GM12872 (cell line): ENCODE measurements around the gene ARFRP1.

ENCODE experiments used
- TF ChIP-seq, protein P1 (sequence below): IDR thresholded peaks from 3 replicates; pipeline ENCODE4 v1.5.1; 2011; ENCODE audit warnings: low read depth, mild to moderate bottlenecking, low read length, moderate library complexity; ENCODE audit not compliant: insufficient read depth

Gene ARFRP1

DNA sequence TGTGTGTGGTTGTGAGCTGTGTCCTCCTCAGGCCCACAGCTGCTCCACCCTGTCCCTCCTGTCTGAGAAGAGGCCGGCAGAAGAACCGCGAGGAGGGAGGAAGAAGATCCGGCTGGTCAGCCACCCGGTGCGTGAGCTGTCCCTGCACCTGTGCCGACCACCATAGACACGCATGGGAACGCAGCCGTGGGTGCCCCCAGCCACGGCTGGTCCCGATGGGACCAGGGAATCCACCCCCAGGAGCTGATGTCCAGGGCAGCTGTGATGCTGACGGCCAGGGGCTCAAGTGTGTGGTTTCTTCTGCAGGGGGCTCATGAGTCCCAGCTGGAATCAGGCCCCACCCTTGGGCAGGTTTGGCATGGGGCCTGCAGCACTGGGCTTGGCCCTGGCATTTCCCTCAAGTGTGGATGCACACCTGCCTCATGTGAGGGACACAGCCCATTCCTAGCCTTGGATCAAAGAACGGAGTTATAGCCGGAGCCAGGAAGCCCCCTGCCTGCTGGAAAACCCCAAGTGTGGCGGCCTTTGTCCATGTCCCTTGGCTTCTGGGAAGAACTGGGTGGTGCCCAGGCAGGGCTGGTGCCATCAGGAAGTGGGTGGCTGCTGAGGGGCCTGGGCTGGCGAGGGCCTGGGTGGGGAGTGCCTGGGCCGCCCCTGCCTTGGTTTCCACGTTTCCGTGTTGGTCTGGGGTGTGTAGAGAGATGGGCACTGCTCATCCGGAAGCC, 15.9 kb downstream of the ARFRP1 start:
- TF ChIP-seq, protein P1, sequence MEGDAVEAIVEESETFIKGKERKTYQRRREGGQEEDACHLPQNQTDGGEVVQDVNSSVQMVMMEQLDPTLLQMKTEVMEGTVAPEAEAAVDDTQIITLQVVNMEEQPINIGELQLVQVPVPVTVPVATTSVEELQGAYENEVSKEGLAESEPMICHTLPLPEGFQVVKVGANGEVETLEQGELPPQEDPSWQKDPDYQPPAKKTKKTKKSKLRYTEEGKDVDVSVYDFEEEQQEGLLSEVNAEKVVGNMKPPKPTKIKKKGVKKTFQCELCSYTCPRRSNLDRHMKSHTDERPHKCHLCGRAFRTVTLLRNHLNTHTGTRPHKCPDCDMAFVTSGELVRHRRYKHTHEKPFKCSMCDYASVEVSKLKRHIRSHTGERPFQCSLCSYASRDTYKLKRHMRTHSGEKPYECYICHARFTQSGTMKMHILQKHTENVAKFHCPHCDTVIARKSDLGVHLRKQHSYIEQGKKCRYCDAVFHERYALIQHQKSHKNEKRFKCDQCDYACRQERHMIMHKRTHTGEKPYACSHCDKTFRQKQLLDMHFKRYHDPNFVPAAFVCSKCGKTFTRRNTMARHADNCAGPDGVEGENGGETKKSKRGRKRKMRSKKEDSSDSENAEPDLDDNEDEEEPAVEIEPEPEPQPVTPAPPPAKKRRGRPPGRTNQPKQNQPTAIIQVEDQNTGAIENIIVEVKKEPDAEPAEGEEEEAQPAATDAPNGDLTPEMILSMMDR: no peak

DNA sequence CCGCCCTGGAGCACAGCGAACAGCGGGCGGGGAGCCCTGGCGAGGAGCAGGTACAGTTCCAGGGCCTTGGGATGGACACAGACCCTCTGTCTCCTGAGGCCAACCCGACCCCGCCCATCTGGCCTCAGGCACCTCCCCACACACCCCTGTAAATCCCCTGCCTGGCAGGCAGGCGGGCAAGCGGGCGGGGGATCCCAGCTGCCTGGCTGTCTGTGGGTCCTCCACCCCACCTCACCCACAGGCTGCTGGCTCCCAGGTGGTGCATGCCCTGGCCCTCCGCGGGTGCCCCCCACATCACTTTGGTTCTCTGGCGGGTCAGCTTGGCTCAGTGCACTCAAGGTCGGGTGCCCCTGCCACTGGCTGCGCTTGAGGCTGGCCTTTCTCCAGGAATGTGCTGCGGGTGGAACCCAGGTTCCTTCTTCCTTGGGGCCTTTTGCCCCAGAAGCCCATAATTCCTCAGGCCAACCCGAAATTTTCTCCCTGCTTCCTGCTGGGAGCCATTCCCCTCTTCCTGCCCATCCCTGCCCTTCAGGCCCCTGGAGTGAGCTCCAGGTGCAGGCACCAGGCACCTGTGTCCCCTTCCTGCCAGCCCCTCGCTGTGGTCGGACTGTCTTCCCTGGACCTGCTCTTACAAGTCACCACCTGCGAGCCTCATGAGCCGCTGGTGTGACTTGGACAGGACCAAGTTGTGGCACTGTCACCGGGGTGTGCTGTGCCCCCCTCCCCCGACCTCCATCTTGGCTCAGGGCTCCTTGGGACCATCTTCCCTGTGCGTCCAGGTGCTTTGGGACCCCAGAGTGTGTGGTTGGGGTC, 16.7 kb downstream of the ARFRP1 start:
- TF ChIP-seq, protein P1: no peak

DNA sequence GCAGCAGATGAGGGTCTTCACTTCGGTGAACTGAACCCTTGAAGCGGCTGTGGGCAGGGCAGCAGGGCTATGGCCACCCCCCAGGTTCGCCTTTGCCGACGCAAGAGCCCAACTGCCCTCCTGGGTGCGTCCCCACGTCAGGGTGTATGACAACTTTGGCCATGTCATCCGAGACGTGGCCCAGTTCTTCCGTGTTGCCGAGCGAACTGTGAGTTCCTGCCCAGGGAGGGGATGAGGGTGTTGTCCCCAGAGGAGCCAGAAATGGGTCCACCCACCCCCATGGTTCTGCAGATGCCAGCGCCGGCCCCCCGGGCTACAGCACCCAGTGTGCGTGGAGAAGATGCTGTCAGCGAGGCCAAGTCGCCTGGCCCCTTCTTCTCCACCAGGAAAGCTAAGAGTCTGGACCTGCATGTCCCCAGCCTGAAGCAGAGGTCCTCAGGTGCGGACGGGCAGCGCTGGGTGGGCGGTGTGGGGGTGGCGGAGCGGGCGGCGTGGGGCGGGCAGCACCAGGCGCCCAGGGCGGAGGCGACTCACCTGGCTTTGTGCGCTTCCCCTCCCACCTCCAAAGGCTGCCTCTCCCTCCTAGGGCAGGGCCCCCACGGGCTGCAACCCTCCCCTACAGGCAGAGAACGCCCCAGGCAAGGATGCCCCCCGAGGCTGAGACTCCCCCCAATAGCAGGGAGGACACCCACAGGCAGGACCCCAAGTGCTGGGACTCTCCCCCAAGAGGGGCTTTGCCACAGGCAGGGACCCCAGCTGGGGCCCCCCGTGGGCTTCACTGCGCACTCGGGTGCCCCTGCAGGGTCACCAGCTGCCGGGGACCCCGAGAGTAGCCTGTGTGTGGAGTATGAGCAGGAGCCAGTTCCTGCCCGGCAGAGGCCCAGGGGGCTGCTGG, 17.5 kb downstream of the ARFRP1 start:
- TF ChIP-seq, protein P1: no peak

DNA sequence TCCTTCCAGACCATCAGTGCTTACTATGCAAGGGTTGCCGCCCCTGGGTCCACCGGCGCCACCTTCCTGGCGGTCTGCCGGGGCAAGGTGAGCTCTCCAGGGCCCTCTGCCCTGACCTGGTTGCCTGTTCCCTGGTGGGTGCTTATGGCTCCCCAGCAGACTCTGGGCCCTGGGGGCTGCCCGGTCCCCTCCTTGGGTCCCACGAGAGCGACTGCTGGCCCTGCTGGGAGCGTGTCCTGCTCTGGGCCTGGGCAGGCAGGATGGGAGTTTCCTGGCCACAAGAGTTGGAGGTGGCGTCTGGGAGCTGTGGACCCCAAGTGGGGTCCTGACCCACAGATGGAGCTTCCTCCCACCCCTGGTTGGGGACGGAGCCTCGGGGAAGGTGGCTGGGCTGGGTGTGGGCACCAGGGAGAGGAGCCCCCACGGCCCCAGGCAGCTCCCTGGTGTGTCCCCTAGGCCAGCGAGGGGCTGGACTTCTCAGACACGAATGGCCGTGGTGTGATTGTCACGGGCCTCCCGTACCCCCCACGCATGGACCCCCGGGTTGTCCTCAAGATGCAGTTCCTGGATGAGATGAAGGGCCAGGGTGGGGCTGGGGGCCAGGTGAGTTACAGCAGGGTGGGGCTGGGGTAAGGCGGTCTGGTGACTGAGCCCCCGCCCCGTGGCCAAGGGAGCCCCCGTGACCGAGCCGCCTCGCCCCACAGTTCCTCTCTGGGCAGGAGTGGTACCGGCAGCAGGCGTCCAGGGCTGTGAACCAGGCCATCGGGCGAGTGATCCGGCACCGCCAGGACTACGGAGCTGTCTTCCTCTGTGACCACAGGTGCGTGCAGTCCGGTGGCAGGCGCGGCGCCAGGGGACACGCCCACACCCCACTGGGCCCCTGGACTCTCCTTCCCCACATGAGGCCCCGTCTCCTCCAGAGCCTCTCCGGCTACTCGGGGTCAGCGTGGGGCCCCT, 18.5 kb downstream of the ARFRP1 start:
- TF ChIP-seq, protein P1: no peak

DNA sequence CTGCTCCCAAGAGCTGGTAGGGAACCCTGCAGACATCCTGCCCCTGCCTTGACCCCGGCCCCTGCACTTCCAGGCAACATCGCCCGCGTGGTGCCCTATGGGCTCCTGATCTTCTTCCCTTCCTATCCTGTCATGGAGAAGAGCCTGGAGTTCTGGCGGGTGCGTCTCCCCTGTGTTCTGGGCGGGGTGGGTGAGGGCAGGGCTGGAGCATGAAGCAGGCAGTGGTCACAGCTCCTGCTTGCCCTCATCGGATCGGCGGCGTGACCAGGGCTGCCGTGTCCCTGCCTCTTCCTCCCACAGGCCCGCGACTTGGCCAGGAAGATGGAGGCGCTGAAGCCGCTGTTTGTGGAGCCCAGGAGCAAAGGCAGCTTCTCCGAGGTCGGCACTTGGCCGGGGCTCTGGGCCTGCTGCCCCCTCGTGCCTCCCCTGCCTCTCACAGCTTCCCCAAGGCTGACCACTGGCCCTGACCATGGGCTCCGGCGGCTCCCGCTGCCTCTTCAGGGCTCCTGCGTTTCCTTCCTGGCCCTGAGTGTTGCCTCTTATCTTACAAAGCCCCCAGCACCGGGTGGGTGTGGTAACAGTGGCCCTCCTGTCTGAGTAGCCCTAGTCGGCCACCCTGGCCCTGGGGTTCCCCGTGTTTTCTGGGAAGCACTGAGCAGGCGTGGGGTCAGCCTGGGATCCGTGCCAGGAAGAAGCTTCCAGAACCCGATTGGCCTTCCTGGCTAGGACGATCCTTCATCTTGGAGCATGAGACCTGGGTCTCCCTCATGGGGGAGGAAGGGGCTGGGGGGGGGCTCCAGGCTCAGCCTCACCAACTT, 19.3 kb downstream of the ARFRP1 start:
- TF ChIP-seq, protein P1: no peak
